GM18867 (cell line): ENCODE data around the gene FBRSL1.
A peak's percentile ranks its signal among the peaks of the same experiment; 100 is the strongest.
"Not testable (repeated sequence)": the region's sequence is repeated elsewhere in the genome, so short reads cannot be mapped to it uniquely, and the experiment has no call there.

Experiments
- ATAC-seq: cut with Tn5 transposase; IDR thresholded peaks from one replicate; pipeline ENCODE4 v1.9.1; 2021; ENCODE audit warnings: mild to moderate bottlenecking, moderate library complexity; ENCODE audit not compliant: unreplicated experiment

The FBRSL1 gene

GRCh38 chr12:132522592-132523380 lies 32.8 kb downstream of the FBRSL1 start:
- no peak for ATAC-seq

GRCh38 chr12:132523576-132524331 lies 33.8 kb downstream of the FBRSL1 start:
- peak; percentile 49 for ATAC-seq

- no peak for ATAC-seq
These were observed 34.5 kb downstream of the FBRSL1 start for GRCh38 chr12:132524405-132524804.

- ATAC-seq = no peak
These were observed 35.3 kb downstream of the FBRSL1 start for GRCh38 chr12:132525011-132525832.

- no peak for ATAC-seq
These were observed 36.0 kb downstream of the FBRSL1 start for GRCh38 chr12:132525833-132526455.

- ATAC-seq = no peak
These were observed 37.4 kb downstream of the FBRSL1 start for GRCh38 chr12:132527186-132527882.

- no peak for ATAC-seq
These were observed 37.9 kb downstream of the FBRSL1 start for GRCh38 chr12:132527883-132528264.

- ATAC-seq = no peak
These were observed 38.7 kb downstream of the FBRSL1 start for GRCh38 chr12:132528564-132529106.

- ATAC-seq = no peak
These were observed 39.3 kb downstream of the FBRSL1 start for GRCh38 chr12:132529156-132529839.

GRCh38 chr12:132529906-132530305 lies 40.0 kb downstream of the FBRSL1 start:
- no peak for ATAC-seq

- ATAC-seq = no peak
These were observed 40.5 kb downstream of the FBRSL1 start for GRCh38 chr12:132530447-132530846.

GRCh38 chr12:132530851-132531250 lies 40.9 kb downstream of the FBRSL1 start:
- ATAC-seq = no peak

GRCh38 chr12:132532711-132533583 lies 43.0 kb downstream of the FBRSL1 start:
- ATAC-seq = not testable (repeated sequence)

GRCh38 chr12:132533584-132533958 lies 43.6 kb downstream of the FBRSL1 start:
- ATAC-seq = no peak

GRCh38 chr12:132534076-132534475 lies 44.1 kb downstream of the FBRSL1 start:
- no peak for ATAC-seq

GRCh38 chr12:132535019-132535418 lies 45.1 kb downstream of the FBRSL1 start:
- ATAC-seq = no peak

- no peak for ATAC-seq
These were observed 46.3 kb downstream of the FBRSL1 start for GRCh38 chr12:132536102-132536876.

- ATAC-seq = no peak
These were observed 47.1 kb downstream of the FBRSL1 start for GRCh38 chr12:132537049-132537448.
